Measurements from ENCODE around the gene GUCY2F.

GUCY2F gene

DNA sequence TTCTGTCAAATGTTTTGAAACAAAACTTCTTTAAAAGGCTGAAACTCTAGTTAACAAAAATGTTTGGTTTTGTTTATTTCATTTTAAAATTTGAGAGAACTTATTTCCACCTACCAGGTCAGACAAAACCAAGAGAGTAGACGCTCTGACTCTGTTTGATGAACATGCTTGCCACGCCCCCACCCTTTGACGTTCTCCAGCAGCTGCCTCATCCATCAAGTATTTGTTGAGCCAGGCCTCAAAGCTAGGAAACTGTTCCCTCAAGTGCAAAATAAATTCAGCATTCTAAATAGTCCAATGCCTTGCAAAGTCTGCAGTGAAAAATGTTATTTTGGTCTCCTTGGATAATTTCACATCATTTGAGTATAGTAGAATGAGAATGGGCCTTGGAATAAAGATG is 121.6 kb downstream of the GUCY2F start:
- no peak for TF ChIP-seq CTCF (IDR thresholded peaks at IDR 0.05)
- DNase-seq (ENCODE audit: low spot score) = no peak
- H3K4me3 ChIP-seq = no peak overlapping the region
- no peak overlapping the region for H3K27ac ChIP-seq

DNA sequence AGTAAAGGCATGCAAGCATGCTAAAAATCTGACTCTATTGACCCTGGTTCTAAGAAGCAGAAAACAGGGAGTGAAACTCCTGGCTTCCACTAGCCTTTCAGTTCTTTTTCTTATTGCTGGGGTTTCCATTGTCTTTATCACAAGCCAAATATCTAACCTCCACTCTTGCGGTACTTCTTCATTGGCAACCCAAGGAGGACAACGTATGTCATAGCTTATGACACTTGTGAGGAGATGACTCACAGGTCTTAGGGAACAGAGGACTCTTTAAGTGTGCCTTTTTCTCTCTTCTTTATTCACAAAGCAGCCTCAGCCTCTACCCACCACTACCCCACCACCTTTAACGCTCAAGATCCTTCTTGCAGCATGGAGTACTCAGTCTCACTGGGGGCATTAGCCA is 124.2 kb downstream of the GUCY2F start:
- no peak overlapping the region for H3K27ac ChIP-seq
- TF ChIP-seq CTCF (IDR thresholded peaks at IDR 0.05) = no peak
- no peak for DNase-seq (ENCODE audit: low spot score)

GRCh38 chrX:109356684-109357083 is 125.2 kb downstream of the GUCY2F start:
- H3K4me3 ChIP-seq = no peak overlapping the region
- H3K27ac ChIP-seq = no peak overlapping the region
- TF ChIP-seq CTCF (IDR thresholded peaks at IDR 0.05) = no peak
- DNase-seq (ENCODE audit: low spot score) = no peak

More for the DNA sequence above, 124.2 kb downstream of the GUCY2F start:
- no peak overlapping the region for H3K4me3 ChIP-seq

DNA sequence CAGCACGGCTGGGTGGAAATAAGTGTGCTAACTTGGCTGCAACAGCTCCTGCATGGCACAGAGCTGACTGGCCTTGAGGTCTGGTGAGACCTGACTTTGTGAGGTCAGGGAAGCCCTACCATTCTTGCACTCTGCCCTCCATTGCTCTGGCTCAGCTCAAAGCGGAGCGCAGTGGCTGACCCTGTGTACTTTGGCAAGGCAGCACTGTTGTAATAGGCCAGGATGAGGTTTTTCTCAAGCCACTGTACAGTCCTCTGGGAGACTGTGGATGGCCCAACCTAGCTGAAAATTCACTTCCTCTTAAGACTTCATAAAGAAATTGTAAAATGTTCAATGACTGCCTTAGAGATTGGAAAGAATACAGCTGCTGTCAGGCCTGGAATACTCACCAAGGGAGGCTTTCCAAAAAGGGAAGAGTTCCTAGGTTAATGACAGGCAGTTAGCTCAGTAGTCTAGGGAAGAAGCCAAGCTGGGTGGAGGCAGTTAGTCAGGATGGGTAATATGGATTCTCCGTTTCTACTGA is 129.8 kb downstream of the GUCY2F start:
- H3K4me3 ChIP-seq = no peak overlapping the region
- no peak for TF ChIP-seq CTCF (IDR thresholded peaks at IDR 0.05)
- no peak overlapping the region for H3K27ac ChIP-seq
- no peak for DNase-seq (ENCODE audit: low spot score)

- DNase-seq (ENCODE audit: low spot score) = no peak
- no peak for TF ChIP-seq CTCF (IDR thresholded peaks at IDR 0.05)
- Histone ChIP-seq H3K4me3 (no peak overlapping the region), H3K27ac (no peak overlapping the region)
Measured at GRCh38 chrX:109351557-109351956, 130.3 kb downstream of the GUCY2F start.

- H3K4me3 ChIP-seq = no peak overlapping the region
- TF ChIP-seq CTCF (IDR thresholded peaks at IDR 0.05) = no peak
- H3K27ac ChIP-seq = no peak overlapping the region
- DNase-seq (ENCODE audit: low spot score) = no peak
Measured at GRCh38 chrX:109350551-109350950, 131.3 kb downstream of the GUCY2F start.

- Histone ChIP-seq H3K27ac (no peak overlapping the region), H3K4me3 (no peak overlapping the region)
- no peak for DNase-seq (ENCODE audit: low spot score)
- no peak for TF ChIP-seq CTCF (IDR thresholded peaks at IDR 0.05)
Measured at GRCh38 chrX:109350051-109350450, 131.8 kb downstream of the GUCY2F start.
